ENCODE measurements around the gene ERI3.

DNA sequence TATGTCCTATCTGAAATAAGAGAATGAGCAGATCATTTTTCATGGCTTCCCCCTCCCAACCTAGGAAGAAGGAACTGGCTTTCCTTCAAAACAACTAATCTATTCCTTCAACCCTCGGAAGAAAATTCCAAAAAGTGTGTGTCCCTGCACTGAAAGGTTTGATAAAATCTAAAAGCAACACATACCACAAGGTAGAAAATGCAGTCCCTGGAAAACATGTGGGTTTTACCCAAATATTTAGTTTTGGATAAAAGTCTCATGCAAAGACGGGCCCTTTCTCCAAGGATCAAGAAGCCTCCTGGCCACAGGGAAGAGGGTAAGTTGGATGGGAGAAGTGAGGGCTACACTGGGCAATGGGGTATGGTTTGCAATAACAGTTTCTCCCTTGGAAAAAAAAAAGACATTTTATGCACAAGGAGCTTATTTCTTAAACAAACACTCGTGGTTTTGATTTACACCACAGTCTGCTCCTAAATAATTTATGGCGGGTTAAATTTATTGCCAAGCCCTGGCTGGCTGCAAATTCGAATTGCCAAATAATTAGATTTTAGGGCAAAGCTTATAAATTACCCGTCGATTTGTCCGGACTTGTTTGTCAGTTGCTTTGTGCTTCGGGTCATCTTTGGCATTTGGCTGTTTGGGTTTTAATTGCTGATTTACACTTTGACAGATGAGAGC lies 28.9 kb downstream of the ERI3 start:
- TF ChIP-seq EZH2phosphoT487 (conservative IDR thresholded peaks at IDR 0.05; ENCODE audit: low read length), result no peak
- TF ChIP-seq, protein P1, sequence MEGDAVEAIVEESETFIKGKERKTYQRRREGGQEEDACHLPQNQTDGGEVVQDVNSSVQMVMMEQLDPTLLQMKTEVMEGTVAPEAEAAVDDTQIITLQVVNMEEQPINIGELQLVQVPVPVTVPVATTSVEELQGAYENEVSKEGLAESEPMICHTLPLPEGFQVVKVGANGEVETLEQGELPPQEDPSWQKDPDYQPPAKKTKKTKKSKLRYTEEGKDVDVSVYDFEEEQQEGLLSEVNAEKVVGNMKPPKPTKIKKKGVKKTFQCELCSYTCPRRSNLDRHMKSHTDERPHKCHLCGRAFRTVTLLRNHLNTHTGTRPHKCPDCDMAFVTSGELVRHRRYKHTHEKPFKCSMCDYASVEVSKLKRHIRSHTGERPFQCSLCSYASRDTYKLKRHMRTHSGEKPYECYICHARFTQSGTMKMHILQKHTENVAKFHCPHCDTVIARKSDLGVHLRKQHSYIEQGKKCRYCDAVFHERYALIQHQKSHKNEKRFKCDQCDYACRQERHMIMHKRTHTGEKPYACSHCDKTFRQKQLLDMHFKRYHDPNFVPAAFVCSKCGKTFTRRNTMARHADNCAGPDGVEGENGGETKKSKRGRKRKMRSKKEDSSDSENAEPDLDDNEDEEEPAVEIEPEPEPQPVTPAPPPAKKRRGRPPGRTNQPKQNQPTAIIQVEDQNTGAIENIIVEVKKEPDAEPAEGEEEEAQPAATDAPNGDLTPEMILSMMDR (IDR thresholded peaks at IDR 0.05; ENCODE audit: insufficient read depth, low read length, poor library complexity, severe bottlenecking), result no peak

All from SU-DHL-6 (cell line).